ENCODE measurements around the gene MSI2.

Gene MSI2

GRCh38 chr17:57603546-57603945 is 347.2 kb downstream of the MSI2 start:
- DNase-seq = no peak
- TF ChIP-seq CTCF (IDR thresholded peaks at IDR 0.05; ENCODE audit: low read depth, low read length) = no peak
- H3K4me1 ChIP-seq = peaks cover 68% of the 10 kb centered on the region
- H3K27me3 ChIP-seq = no peaks in the 10 kb centered on the region
- no peaks in the 10 kb centered on the region for H3K9me3 ChIP-seq
- H3K4me3 ChIP-seq (ENCODE audit: low read depth, low read length) = no peak overlapping the region
- no peaks in the 10 kb centered on the region; the same call in 1 of the 2 replicates for H3K36me3 ChIP-seq

- Histone ChIP-seq H3K27me3 (no peaks in the 10 kb centered on the region), H3K9me3 (no peaks in the 10 kb centered on the region), H3K4me1 (peaks cover 63% of the 10 kb centered on the region), H3K4me3 (ENCODE audit: low read depth, low read length) (no peak overlapping the region), H3K36me3 (no peaks in the 10 kb centered on the region; the same call in 1 of the 2 replicates)
- no peak for TF ChIP-seq CTCF (IDR thresholded peaks at IDR 0.05; ENCODE audit: low read depth, low read length)
- DNase-seq = no peak
Observed at GRCh38 chr17:57603978-57604377, 347.7 kb downstream of the MSI2 start.

- peak; percentile 97 for DNase-seq
- Histone ChIP-seq H3K36me3 (no peaks in the 10 kb centered on the region; the same call in 1 of the 2 replicates), H3K4me3 (ENCODE audit: low read depth, low read length) (0 out of 2 replicates have a peak overlapping the region, but pooled peaks have one; percentile 17), H3K4me1 (peaks cover 53% of the 10 kb centered on the region), H3K9me3 (no peaks in the 10 kb centered on the region), H3K27me3 (no peaks in the 10 kb centered on the region)
- peak; percentile 47 for TF ChIP-seq CTCF (IDR thresholded peaks at IDR 0.05; ENCODE audit: low read depth, low read length)
Observed at GRCh38 chr17:57604771-57605674, 348.7 kb downstream of the MSI2 start.

- no peak for TF ChIP-seq CTCF (IDR thresholded peaks at IDR 0.05; ENCODE audit: low read depth, low read length)
- Histone ChIP-seq H3K4me1 (peaks cover 51% of the 10 kb centered on the region), H3K4me3 (ENCODE audit: low read depth, low read length) (0 out of 2 replicates have a peak overlapping the region, but pooled peaks have one; percentile 24), H3K36me3 (no peaks in the 10 kb centered on the region; the same call in 1 of the 2 replicates), H3K9me3 (no peaks in the 10 kb centered on the region), H3K27me3 (no peaks in the 10 kb centered on the region)
- DNase-seq = no peak
Observed at GRCh38 chr17:57605675-57606105, 349.4 kb downstream of the MSI2 start.

- 0 out of 2 replicates have a peak overlapping the region, but pooled peaks have one; percentile 24 for H3K4me3 ChIP-seq (ENCODE audit: low read depth, low read length)
- H3K4me1 ChIP-seq = peaks cover 51% of the 10 kb centered on the region
- no peak for DNase-seq
- H3K27me3 ChIP-seq = no peaks in the 10 kb centered on the region
- H3K9me3 ChIP-seq = no peaks in the 10 kb centered on the region
- no peak for TF ChIP-seq CTCF (IDR thresholded peaks at IDR 0.05; ENCODE audit: low read depth, low read length)
- no peaks in the 10 kb centered on the region; the same call in 1 of the 2 replicates for H3K36me3 ChIP-seq
Observed at GRCh38 chr17:57606111-57606875, 350.0 kb downstream of the MSI2 start.
